ENCODE data around the gene CTR9.

The CTR9 gene

DNA sequence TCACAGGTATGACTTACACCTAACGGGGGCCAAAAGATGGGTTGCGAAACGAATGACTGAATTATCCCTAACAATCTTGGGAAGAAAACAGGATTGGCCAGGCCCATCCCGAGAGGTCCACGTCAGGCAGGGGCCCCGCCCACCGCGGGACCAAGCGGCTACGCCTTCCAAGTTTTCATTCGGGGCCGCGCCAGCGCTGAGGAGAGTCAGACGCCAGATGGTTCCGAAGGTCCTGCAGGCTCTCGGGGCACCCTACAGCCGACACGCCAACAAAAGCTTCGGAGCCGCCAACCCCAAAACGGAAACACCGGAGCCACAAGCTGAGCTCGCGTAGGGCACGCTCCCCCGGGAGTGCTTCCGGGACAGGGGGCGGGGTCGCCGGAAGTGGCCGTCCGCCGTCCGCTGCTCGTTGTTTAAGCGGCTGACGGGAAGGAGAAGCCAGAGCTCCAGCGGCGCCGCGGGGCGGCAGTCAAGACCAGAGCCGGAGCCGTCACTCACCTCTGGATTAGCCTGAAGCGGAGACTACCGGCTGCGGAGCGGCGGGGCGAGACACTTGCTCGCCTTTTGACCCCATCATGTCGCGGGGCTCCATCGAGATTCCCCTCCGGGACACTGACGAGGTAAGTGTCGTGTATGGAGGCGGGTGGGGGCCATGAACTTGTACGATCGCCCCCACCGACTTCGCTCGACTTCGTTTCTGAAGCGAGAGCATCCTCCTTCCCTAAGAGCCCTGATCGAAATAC is at the start of gene CTR9:
Gene CTR9 (plus strand): TSS at position 409 of the 743 bp plus-strand sequence. CDS start 167 bp downstream, at position 576.
- peak; percentile 86 for DNase-seq

DNA sequence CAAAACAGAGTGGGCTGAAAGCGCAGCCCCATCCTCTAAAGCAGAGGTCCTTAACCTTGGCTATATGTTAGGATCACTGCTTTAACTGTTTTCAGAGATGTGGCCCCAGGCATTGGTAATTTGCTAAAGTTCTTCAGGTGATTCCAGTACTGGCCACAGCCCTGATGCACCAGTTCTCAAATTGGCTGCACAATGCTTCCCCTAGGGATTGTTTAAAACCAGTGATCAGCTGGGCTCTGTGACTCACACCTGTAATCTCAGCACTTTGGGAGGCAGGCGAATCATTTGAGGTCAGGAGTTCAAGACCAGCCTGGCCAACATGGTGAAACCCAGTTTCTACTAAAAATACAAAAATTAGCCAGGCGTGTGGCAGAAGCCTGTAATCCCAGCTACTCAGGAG is 49.1 kb upstream of the CTR9 start:
- no peak for DNase-seq

DNA sequence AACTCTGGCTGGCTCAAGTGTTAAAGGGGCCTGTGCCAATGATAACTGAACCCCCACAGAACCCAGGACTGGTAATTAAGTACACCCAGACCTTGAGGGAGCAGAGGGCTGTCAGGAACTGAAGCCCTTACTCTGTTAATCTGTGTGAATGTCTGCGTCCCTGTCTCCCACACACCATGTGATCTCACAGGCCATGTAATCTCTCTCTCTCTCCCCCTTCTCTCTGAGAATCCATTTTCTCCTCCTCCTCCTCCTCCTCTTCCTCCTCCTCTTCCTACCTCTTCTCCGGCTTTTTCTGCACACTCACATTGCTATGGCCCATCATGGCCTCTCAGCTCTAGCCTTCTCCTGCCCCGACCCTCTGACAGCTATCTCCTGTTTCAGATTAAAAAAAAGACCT is 42.9 kb upstream of the CTR9 start:
- DNase-seq = no peak

DNA sequence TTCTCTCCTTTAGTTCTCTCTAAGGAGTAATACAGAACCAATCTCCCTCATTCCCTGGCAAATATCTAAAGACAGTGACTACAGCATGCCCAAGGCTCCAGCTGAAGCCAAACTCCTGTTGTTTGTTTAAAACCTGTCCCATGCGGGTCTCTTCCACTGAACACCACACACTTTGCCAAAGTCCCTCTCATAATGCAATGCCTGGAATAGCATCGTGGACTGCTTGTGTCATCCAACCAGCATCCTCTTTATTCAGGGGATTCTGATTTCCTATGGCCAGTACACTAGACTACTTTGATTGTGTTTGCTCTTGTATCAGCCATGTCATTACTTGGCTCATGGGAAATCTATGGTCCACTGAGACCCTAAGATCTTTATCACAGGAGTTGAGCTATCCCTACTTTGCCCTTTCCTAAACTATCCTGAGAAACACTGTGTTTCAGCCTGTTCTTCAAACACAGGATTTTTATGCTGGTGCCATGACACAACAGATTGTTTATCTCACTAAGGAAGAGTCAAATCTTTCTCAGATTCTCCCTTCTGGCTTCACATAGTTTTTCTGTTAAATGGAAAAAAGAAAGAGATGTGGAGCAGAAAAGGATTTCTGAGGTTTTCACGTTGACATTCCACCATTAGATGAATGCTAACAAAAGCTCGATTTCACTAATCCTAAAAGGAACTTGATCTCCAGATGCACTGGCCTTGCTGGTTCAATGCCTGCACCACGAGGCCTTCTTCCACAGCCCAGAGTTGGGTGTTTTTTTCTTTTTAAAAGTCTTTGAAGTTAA is 41.6 kb upstream of the CTR9 start:
- no peak for DNase-seq

- no peak for DNase-seq
Measured at GRCh38 chr11:10715571-10715970, 35.5 kb upstream of the CTR9 start.

- no peak for DNase-seq
Measured at GRCh38 chr11:10716122-10716521, 34.9 kb upstream of the CTR9 start.

GRCh38 chr11:10716543-10717259 is 34.3 kb upstream of the CTR9 start:
- DNase-seq = no peak

DNA sequence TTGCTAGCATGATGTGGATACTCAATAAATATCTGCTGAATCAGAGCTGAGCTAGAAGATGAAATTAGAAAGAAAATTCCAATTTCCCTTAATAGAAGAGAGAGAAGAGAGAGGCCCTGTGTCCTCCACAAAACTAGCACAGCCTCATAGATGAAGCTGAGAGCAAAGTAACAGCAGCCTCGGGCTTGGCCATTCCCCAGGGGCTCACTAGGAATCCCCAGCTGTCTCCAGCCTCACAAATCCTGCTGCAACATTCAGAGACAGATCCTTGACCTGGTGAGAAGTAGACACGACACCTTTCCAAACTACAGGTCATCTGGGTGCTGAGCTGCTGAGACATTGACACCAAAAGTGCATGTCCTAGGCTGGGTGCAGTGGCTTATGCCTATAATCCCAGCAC is 31.4 kb upstream of the CTR9 start:
- no peak for DNase-seq

- no peak for DNase-seq
Measured at GRCh38 chr11:10720881-10721376, 30.1 kb upstream of the CTR9 start.

DNA sequence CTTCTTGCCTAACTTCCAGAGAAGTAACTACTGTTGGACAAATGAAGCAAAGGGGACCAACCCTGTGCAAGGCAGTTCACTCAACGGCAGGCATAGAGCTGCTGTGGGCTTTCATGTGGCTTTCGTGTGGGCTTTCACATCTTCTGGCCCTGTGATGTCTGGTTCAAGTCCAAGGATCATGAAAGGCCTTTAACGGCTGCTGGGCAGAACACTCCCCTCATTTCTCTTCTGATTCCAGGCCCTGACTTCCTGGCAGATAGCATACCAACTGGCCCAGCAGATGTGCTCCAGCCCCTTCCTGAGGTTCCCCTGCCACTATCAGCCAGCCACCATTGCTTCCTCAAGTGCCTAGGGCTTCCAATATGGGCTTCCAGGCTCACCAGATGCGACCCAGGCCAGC is 28.7 kb upstream of the CTR9 start:
- DNase-seq = no peak

- no peak for DNase-seq
Measured at GRCh38 chr11:10725114-10725906, 25.7 kb upstream of the CTR9 start.

DNA sequence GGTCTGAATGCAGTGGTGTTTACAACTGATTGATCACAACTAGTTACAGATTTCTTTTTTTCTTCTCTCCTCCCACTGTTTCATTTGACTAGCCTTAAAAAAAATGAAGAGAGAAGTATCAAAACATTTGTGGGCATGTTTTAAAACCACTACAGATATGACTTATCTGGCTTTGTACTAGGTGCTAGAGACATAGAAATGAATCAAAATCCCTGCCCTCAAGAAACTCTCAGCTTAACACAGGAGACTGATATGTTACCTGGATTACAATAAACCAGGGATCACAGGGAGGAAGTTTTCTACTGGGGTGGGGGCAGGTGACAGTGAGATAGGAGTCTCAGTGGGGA is 25.2 kb upstream of the CTR9 start:
- no peak for DNase-seq

DNA sequence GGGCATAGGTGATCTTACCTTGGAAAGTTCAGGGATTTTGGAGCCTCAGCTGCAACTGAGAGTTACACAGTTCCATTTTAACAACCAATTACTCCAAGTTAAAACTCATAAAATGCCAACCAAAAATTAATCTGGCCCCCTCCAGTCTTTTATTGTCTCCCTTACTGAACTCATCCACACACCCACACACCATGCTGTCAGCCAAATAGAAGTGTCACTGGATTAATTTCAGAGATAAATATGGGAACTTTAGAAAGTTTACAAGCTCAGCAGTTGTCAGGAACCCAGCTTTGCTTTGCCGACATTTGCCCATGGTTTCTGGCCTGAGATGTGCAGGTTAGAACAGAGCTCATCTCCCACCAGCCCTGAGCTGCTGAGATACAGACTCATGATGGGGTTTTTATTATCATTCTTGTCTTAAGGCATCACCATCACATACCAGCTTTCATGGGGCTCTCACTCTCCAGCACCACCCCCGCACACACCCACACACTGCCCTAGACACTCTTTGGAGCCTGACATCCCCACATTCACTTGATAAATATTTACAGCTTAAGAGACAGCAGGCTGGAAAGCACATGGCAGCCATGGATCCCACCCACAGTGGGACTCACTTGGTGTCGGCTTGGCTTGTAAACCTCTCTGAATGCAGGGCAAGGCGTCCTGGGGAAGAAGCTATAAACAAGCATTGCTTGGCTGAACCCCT is 23.7 kb upstream of the CTR9 start:
- DNase-seq = no peak

GRCh38 chr11:10728154-10728553 is 22.9 kb upstream of the CTR9 start:
- DNase-seq = no peak

- no peak for DNase-seq
Measured at GRCh38 chr11:10728789-10729472, 22.1 kb upstream of the CTR9 start.

DNA sequence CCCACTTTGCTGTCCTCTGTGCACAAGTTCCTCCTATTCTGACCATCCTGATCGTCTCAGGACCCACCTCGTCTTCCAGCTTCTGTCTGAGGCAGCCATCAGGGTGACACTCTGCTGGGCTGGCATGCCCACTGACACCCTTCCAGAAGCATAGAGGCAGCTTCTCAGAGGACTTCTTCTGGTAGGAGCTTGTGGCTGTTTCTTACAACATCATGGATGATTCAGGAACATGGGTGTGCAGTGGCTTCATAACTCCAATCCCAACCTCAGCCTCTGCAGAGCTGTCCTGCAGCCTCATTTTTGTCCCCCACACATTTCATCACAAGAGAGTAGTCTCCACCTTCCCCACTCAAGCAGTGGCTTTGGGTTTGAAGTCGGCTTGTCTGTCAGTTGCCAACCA is 20.9 kb upstream of the CTR9 start:
- DNase-seq = no peak

- DNase-seq = no peak
Measured at GRCh38 chr11:10731064-10731680, 19.9 kb upstream of the CTR9 start.

DNA sequence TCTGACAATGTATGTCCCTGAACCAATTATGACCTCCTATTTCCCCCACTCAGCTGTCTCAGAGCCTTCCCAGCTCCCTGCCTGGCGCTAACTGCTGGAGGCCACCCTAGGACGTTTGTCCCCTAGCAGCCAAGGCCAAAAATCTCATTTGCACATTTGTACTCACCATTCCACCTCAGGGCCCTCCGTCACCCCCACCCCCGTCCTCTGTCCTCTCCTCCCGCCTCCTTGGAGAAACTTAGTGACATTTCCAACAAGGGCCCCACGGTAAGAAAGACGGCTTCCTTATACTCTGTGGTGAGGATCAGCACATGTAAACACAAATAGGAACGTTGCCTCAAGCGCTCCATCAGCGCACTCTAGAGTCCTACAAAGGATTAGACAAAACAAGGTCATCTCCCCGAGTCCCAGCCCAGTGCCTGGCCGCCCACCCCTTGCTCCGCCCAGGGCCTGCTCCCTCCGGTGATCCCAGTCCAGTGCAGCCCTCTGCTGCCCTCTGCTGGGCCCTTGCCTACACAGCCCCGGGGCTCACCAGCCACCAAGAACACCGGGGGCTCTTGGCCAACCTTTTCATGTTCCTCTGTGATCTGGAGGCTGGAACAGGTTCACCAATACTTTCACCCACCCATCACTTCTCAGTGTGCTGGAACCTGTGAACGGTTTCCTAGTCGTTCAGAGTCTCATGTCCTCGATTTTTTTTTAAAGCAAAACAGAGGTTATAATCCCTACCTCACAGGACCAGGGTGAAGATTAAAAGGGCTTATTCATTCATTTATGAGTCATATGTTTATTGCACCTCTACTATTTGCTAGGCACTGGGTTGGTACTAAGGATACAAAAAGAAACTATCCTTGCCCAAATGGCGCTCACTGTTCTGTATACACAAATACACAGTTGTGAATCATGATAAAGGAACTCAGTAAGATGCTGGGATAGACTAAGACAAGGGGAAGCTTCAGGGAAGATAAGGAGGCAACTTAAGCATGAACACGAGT is 15.3 kb upstream of the CTR9 start:
- peak; percentile 88 for DNase-seq

DNA sequence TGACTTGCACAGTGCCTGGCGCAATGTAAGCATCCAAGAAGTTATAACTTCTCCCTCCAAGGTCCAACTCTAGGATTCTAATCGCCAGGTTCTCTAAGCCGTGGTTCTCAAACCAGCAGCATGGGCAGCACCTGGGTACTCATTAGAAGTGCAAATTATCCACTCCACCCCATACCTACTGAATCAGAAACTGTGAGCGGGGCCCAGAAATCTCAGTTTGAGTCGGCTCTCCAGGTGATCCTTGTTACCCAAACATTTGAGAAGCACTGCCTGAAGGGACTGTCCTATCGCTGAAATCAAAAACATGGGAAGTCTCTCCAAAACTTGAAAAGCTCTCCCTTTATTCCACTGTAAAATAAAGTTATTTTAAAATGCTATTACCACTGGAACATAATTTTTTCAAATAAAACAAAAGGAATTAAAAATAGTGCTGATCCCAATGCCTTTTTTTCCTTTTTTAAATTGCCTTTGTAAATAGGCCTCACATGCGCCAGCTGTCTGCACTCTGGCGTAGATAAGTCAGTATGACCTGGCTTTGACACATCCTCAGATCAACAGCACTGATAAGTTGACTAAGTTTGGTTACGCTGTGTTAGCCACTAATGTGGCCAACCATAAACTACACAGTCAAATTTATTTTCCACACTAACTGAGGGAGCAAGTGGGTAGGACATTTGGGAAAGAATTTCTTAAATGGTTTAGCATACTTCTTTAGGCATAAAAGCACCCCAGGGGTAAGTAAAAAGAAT is 8.4 kb upstream of the CTR9 start:
- DNase-seq = no peak

All from T1000 (cell line).